Measurements from ENCODE around the gene GALNT16.

DNA sequence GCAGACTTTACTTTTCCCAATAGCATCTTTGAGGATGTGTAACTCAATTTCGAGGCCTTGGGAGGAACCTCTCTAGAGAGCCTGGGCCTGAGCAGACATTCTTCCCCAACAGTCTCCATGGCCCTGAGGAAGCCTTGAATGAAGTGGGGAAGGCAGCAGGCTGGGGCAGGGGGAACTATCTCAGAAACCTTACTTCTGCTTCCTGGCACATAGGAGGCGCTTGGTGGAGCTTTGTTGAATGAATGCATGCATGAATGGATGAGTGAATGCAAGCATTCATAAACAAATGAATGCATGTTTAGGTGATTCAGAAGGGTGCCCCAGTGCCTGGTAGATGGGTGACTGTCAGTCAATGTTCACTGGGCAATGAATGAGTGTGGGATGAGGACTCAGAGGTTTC is 58.3 kb downstream of the GALNT16 start:
- TF ChIP-seq CTCF (conservative IDR thresholded peaks at IDR 0.05; ENCODE audit: low read length) (peak; percentile 55), EZH2phosphoT487 (IDR thresholded peaks at IDR 0.05; ENCODE audit: borderline replicate concordance, low read depth, low read length) (no peak)

Measured in OCI-LY7 (cell line).